K562 (cell line): ENCODE results near the gene POLR2C. TPM values are rescaled to one million over a fixed set of nuclear protein-coding genes. Genes with fewer than 3 reads are reported as not detected.
A peak's percentile ranks its signal among the peaks of the same experiment; 100 is the strongest.

Source experiments
- CSDE1 ChIP-seq, 2 experiments: fragments of 450-650 bp; IDR thresholded peaks; 2 replicates each; pipeline ENCODE4 v1.6.1; 2016; ENCODE audit warnings: mild to moderate bottlenecking in 1 of 2
- HMGXB4 ChIP-seq: sonication (generic); formaldehyde crosslinking; IDR thresholded peaks from 2 replicates; pipeline ENCODE4 v1.8.1; 2023; ENCODE audit warnings: mild to moderate bottlenecking, missing genetic modification reagents
- NFE2 ChIP-seq: IDR thresholded peaks from 2 replicates; pipeline ENCODE4 v1.6.1; 2014; ENCODE audit warnings: antibody characterized with exemption, low read depth
- ZBTB33 ChIP-seq: sonication (generic); formaldehyde crosslinking; IDR thresholded peaks from 2 replicates; pipeline ENCODE4 v1.8.1; 2023; ENCODE audit warnings: mild to moderate bottlenecking, missing genetic modification reagents
- ZNF174 ChIP-seq: fragments of 250-450 bp; sonication (Bioruptor Pico); IDR thresholded peaks from 2 replicates; pipeline ENCODE4 v1.4.0; 2020; ENCODE audit warnings: mild to moderate bottlenecking
- ZNF318 ChIP-seq, 2 experiments: fragments of 450-650 bp; IDR thresholded peaks; 2 replicates each; pipeline ENCODE4 v1.6.1; 2016; ENCODE audit warnings: mild to moderate bottlenecking in 2 of 2, borderline replicate concordance in 1 of 2, low read depth in 1 of 2, moderate library complexity in 1 of 2
- polyA plus RNA-seq, 8 experiments: library from polyadenylated mRNA; depleted of rRNA in 4 of 8; stranded (reverse) in 5 of 8; unstranded in 3 of 8; fragments of >200 nt; fragmentation: Nextera tagmentation in 2 of 8; fragmentation: Illumina TruSeq in 1 of 8; extraction: Ambion mirVana in 2 of 8; extraction: Trizol in 1 of 8; gene quantifications; 2 replicates each; pipeline versions ENCODE4 v1.2.1 to v1.2.3, GENCODE V29; 2011 to 2014; ENCODE audit warnings: inconsistent platforms in 1 of 8, missing spikeins in 1 of 8
- total RNA-seq, 7 experiments: library from RNA; depleted of rRNA in 6 of 7; stranded (reverse); fragments of >200 nt in 6 of 7; fragmentation: Illumina TruSeq in 2 of 7; extraction: Trizol in 2 of 7; gene quantifications; 2 replicates each; pipeline versions ENCODE4 v1.2.1 to v1.2.3, GENCODE V29; 2011 to 2021; ENCODE audit warnings: low replicate concordance in 1 of 7

POLR2C gene
- total and polyA plus RNA-seq, 9 of the 15 experiments (the other 6 are each of a cell fraction or from before 2014, with no cell fraction given): 70.3 to 163 (median 92.3) TPM

- TF ChIP-seq ZNF318 (IDR thresholded peaks at IDR 0.05; ENCODE audit: borderline replicate concordance in 1 of 2, low read depth in 1 of 2) (no peak), NFE2 (peak; percentile 51; the same call in 1 of the 2 replicates), CSDE1 (IDR thresholded peaks at IDR 0.05) (peak in 1 of 2 experiments; percentile 48; a peak in 1 of 4 replicates), ZNF174 (no peak), ZBTB33 (CRISPR knock-in tag) (peak; percentile 72), HMGXB4 (no peak)
These were observed at the start of gene POLR2C (continued) for GRCh38 chr16:57462209-57462977.
